GM12873 (cell line): Measurements from ENCODE around the gene CAMTA1.

Source experiments
- TF ChIP-seq, protein P1 (sequence below): IDR thresholded peaks from 2 replicates; pipeline ENCODE4 v1.5.1; 2012; ENCODE audit warnings: low read depth, mild to moderate bottlenecking, moderate library complexity, low read length, control low read depth; ENCODE audit not compliant: insufficient read depth; ENCODE audit errors: missing control alignments

Gene CAMTA1

GRCh38 chr1:7002728-7003127 lies 217.5 kb downstream of the CAMTA1 start:
- TF ChIP-seq, protein P1, sequence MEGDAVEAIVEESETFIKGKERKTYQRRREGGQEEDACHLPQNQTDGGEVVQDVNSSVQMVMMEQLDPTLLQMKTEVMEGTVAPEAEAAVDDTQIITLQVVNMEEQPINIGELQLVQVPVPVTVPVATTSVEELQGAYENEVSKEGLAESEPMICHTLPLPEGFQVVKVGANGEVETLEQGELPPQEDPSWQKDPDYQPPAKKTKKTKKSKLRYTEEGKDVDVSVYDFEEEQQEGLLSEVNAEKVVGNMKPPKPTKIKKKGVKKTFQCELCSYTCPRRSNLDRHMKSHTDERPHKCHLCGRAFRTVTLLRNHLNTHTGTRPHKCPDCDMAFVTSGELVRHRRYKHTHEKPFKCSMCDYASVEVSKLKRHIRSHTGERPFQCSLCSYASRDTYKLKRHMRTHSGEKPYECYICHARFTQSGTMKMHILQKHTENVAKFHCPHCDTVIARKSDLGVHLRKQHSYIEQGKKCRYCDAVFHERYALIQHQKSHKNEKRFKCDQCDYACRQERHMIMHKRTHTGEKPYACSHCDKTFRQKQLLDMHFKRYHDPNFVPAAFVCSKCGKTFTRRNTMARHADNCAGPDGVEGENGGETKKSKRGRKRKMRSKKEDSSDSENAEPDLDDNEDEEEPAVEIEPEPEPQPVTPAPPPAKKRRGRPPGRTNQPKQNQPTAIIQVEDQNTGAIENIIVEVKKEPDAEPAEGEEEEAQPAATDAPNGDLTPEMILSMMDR, result no peak

DNA sequence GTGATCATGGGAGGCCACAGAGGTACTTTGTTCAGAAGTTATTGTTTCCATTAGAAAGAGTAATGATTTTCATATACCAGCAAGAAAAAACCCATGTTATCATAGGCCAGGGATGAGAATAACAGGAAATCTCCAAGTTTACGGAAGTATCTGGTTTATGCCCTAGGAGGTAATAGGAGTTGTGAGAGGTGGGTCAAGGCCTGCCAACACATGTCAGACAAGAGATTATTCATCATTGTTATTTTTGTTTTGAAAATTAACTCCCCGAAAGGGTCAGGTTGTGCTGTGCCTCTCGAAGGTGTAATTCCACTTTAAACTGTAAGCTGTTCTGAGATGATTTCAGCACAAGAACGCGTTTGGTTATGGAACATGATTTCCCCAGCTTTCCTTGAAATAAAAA lies 218.4 kb downstream of the CAMTA1 start:
- TF ChIP-seq, protein P1, result no peak

DNA sequence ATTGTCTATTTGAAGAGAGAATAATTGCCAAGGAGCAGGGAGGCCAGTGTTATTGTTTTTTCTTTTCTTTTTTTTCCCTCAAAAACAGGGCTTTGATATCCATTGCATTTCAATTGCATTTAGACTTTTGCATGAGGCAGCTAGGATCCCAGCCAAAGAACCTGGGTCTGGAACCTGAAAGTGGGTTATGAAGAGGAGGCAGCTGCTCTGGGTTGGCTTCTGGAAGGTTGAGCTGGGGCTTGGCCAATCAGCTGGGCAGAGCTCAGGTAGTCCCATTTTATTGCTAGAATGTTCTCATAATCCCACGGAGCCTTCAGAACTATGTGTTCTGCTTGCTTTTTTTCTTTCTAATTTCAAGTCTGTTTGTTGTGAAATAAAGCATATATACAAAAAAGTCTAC lies 218.9 kb downstream of the CAMTA1 start:
- TF ChIP-seq, protein P1, result no peak

DNA sequence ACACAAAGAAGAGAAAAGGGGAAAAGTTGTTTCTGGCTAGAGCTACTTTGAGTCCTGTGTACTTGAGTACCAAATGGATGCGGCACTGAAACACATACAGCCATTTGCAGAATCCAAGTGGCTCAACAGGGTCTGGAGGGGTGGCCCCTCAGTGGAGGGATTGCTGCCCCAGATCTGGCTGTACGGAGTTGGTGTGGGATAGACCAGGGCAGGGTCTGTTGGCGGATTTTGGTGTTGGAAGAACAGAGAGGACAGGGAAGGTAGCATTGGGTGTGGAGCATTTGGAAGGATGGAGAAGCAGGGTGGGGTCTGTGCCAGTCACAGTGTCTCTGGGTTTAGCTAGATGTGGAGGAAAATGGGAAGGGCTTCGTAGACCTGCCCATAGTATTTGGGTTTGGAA lies 220.5 kb downstream of the CAMTA1 start:
- TF ChIP-seq, protein P1, result no peak

GRCh38 chr1:7006996-7007871 lies 222.0 kb downstream of the CAMTA1 start:
- TF ChIP-seq, protein P1, result no peak

GRCh38 chr1:7007902-7008301 lies 222.6 kb downstream of the CAMTA1 start:
- TF ChIP-seq, protein P1, result no peak

GRCh38 chr1:7008331-7008730 lies 223.1 kb downstream of the CAMTA1 start:
- TF ChIP-seq, protein P1, result no peak
